AG10803 (cell line): ENCODE results near the gene PMEPA1.

Source experiments
- DNase-seq: peaks from one replicate; pipeline ENCODE4 v3.0.0; 2010; ENCODE audit warnings: low read depth
- H3K4me3 ChIP-seq: 2 replicates; pipeline ENCODE4 v1.5.1; 2011; ENCODE audit warnings: mild to moderate bottlenecking, low read length, control low read depth
- TF ChIP-seq, protein P1 (sequence below): conservative IDR thresholded peaks from 2 replicates; pipeline ENCODE4 v1.5.1; 2011; ENCODE audit warnings: mild to moderate bottlenecking, low read length, control low read depth, inconsistent platforms

PMEPA1 gene

GRCh38 chr20:57661746-57662455 lies 47.9 kb downstream of the PMEPA1 start:
- TF ChIP-seq, protein P1, sequence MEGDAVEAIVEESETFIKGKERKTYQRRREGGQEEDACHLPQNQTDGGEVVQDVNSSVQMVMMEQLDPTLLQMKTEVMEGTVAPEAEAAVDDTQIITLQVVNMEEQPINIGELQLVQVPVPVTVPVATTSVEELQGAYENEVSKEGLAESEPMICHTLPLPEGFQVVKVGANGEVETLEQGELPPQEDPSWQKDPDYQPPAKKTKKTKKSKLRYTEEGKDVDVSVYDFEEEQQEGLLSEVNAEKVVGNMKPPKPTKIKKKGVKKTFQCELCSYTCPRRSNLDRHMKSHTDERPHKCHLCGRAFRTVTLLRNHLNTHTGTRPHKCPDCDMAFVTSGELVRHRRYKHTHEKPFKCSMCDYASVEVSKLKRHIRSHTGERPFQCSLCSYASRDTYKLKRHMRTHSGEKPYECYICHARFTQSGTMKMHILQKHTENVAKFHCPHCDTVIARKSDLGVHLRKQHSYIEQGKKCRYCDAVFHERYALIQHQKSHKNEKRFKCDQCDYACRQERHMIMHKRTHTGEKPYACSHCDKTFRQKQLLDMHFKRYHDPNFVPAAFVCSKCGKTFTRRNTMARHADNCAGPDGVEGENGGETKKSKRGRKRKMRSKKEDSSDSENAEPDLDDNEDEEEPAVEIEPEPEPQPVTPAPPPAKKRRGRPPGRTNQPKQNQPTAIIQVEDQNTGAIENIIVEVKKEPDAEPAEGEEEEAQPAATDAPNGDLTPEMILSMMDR = no peak
- DNase-seq = no peak

GRCh38 chr20:57660922-57661745 lies 48.7 kb downstream of the PMEPA1 start:
- no peak for DNase-seq
- TF ChIP-seq, protein P1 = no peak

More at GRCh38 chr20:57661746-57662455, 47.9 kb downstream of the PMEPA1 start:
- no peak overlapping the region for H3K4me3 ChIP-seq

GRCh38 chr20:57660181-57660921 lies 49.5 kb downstream of the PMEPA1 start:
- no peak overlapping the region for H3K4me3 ChIP-seq
- TF ChIP-seq, protein P1 = no peak
- no peak for DNase-seq

More at GRCh38 chr20:57660922-57661745, 48.7 kb downstream of the PMEPA1 start:
- H3K4me3 ChIP-seq = no peak overlapping the region

DNA sequence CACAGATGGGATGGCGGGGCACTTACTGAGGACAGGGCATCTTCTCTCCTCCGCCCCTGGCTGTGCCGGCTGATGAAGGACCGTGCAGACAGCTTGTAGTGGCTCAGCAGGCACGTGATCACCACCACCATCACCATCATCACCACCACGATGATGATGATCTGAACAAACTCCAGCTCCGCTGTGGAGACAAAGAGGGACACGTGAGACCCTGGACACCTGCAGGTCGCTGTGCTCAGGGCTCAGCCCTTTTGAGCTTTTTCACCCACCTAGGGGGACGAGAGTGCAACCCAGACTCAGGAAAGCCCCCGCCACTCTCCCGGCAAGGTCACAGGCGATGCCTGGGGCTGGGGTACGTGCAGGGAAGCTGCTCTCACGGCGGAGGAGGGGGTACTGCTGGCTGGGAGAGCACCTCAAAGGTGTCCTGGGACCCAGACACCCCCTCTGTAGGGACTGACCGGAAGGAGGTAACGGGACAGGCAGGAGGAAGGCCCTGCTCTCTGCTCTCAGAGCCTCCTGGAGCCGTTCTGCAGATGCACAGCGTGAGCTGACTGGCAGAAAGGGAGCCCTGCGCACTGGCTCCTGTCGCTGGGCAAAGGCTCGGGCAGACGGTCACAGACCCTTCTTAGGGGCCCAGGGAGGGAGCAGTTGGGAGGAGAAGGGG lies 50.2 kb downstream of the PMEPA1 start:
- DNase-seq = no peak
- TF ChIP-seq, protein P1 = no peak

DNA sequence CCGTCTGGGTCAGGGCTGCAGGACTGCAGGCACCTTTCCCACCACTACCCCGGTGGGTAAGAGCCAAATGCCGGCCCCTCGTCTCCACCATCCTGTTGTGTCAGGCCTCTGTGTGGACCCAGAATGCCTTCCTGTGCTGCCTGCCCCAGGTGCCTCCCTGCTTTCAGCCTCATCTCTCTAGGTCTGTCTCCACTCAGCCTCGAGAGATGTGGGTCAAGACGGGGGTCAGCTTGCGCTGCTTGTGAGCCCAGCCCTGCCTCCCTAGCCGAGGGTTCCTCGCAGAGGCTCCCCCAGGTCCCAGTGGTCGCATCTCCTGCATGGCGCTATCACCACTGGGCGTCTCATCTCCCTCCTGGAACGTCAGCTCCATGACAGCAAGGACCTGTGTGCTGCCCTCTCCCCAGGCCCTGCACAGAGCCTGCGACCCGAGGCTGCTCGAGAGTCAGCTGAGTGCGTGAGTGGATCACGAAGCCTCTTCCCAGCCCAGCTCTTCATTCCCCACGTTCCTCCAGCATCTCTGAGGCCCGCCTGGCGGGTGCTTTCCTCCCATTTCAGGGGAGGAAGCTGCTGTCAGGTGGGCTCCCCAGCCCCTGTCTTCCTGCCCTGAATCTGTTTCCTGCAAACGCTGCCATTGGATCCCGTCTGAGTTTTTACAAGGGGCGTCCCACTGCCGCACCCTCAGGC lies 50.8 kb downstream of the PMEPA1 start:
- TF ChIP-seq, protein P1 = no peak
- H3K4me3 ChIP-seq = no peak overlapping the region
- DNase-seq = no peak

More for the DNA sequence above, 50.2 kb downstream of the PMEPA1 start:
- no peak overlapping the region for H3K4me3 ChIP-seq

GRCh38 chr20:57658447-57658832 lies 51.4 kb downstream of the PMEPA1 start:
- TF ChIP-seq, protein P1 = no peak
- H3K4me3 ChIP-seq = no peak overlapping the region
- no peak for DNase-seq
